Measurements from ENCODE around the gene CLIC4.

Gene CLIC4

DNA sequence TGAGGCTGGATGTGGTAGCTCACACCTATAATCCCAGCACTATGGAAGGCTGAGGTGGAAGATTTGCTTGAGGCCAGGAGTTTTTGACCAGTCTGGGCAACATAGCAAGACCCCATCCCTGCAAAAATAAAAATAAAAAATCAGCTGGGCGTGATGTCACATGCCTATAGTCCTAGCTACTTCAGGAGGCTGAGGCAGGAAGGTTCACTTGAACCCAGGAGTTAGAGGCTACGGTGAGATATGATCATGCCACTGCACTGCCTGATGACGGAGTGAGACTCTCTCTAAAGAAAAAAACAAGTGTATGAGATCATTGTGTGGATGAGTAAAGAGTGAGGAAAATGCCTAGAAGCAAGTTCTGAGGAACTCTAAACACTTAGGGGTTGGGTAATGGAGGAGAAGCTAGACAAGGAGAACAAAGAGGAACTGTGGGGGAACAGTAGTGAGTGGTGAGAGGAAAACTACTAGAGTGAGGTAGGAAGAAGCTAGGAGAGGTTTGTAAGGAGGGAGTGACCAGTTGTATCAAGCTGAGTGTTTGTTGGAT is 17.0 kb downstream of the CLIC4 start:
- Histone ChIP-seq H3K4me3 (ENCODE audit: low read depth in 1 of 2, low read length in 2 of 2) (no peak overlapping the region), H3K36me3 (ENCODE audit: insufficient read depth, low read length) (0 out of 2 replicates have a peak, but pooled peaks cover 2% of the 10 kb centered on the region), H3K27ac (ENCODE audit: low read length) (no peak overlapping the region), H3K4me1 (ENCODE audit: insufficient read depth, low read length) (no peaks in the 10 kb centered on the region), H3K27me3 (ENCODE audit: insufficient read depth, low read length, poor library complexity) (no peaks in the 10 kb centered on the region), H3K9me3 (ENCODE audit: insufficient read depth, low read length, severe bottlenecking) (no peaks in the 10 kb centered on the region), H3K79me2 (ENCODE audit: insufficient read depth, low read length) (peaks cover 95% of the 10 kb centered on the region), H3K4me2 (ENCODE audit: insufficient read depth, low read length) (no peak overlapping the region), H3K9ac (ENCODE audit: low read depth, low read length) (no peak overlapping the region), H4K20me1 (ENCODE audit: insufficient read depth, low read length) (peaks cover 53% of the 10 kb centered on the region), H2AFZ (ENCODE audit: low read depth, low read length) (no peak overlapping the region)
- ATAC-seq (ENCODE audit: insufficient read depth, low read depth) (no peak), DNase-seq (no peak)
- TF ChIP-seq CTCF (IDR thresholded peaks at IDR 0.05; ENCODE audit: borderline replicate concordance, extremely low read depth, low read length, poor library complexity, severe bottlenecking) (no peak), EZH2 (IDR thresholded peaks at IDR 0.05; ENCODE audit: borderline replicate concordance, low read depth, low read length, severe bottlenecking) (no peak)

DNA sequence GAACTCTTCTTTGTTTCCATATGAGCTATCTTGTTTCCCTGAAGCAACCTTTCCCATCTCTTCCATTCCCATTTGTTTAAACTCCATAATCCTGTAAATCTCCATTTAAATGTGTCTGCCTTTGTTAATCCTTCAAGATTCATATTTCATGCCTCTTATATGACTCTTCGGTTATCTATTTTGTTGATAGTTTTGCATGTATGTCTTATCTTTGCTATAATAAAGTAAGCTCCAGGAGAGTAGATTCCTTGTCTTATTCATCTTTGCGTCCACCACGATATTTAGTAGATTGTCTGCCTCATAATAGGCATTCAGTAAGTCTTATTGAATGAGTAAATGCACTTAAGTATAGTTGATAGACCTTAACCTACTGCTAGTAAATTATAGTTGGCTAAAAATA is 18.4 kb downstream of the CLIC4 start:
- Histone ChIP-seq H3K4me1 (ENCODE audit: insufficient read depth, low read length) (no peaks in the 10 kb centered on the region), H2AFZ (ENCODE audit: low read depth, low read length) (no peak overlapping the region), H3K36me3 (ENCODE audit: insufficient read depth, low read length) (0 out of 2 replicates have a peak, but pooled peaks cover 2% of the 10 kb centered on the region), H3K4me2 (ENCODE audit: insufficient read depth, low read length) (no peak overlapping the region), H3K4me3 (ENCODE audit: low read depth in 1 of 2, low read length in 2 of 2) (no peak overlapping the region), H3K27me3 (ENCODE audit: insufficient read depth, low read length, poor library complexity) (no peaks in the 10 kb centered on the region), H3K9ac (ENCODE audit: low read depth, low read length) (no peak overlapping the region), H4K20me1 (ENCODE audit: insufficient read depth, low read length) (peaks cover 52% of the 10 kb centered on the region), H3K27ac (ENCODE audit: low read length) (no peak overlapping the region), H3K79me2 (ENCODE audit: insufficient read depth, low read length) (peaks cover 95% of the 10 kb centered on the region), H3K9me3 (ENCODE audit: insufficient read depth, low read length, severe bottlenecking) (no peaks in the 10 kb centered on the region)
- no peak for DNase-seq
- TF ChIP-seq CTCF (IDR thresholded peaks at IDR 0.05; ENCODE audit: borderline replicate concordance, extremely low read depth, low read length, poor library complexity, severe bottlenecking) (no peak), EZH2 (IDR thresholded peaks at IDR 0.05; ENCODE audit: borderline replicate concordance, low read depth, low read length, severe bottlenecking) (no peak)
- no peak for ATAC-seq (ENCODE audit: insufficient read depth, low read depth)

DNA sequence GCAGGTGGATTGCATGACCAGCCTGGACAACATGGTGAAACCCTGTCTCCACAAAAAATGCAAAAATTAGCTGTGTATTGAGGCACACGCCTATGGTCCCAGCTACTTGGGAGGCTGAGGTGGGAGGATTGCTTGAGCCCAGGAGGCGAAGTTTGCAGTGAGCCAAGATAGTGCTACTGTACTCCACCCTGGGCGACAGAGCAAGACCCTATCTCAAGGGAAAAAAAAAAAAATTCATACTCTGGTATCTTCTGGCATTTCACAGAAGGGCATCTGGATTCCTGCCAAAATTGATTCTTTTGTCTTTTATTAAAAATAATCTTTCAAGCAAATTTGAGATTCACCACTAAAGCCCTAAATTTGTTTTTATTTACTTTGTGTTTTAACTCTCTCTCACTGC is 19.2 kb downstream of the CLIC4 start:
- 0 out of 2 replicates have a peak, but pooled peaks cover 2% of the 10 kb centered on the region for H3K36me3 ChIP-seq (ENCODE audit: insufficient read depth, low read length)
- no peak overlapping the region for H3K27ac ChIP-seq (ENCODE audit: low read length)
- H3K4me1 ChIP-seq (ENCODE audit: insufficient read depth, low read length): no peaks in the 10 kb centered on the region
- no peaks in the 10 kb centered on the region for H3K27me3 ChIP-seq (ENCODE audit: insufficient read depth, low read length, poor library complexity)
- TF ChIP-seq CTCF (IDR thresholded peaks at IDR 0.05; ENCODE audit: borderline replicate concordance, extremely low read depth, low read length, poor library complexity, severe bottlenecking): no peak
- no peak for TF ChIP-seq EZH2 (IDR thresholded peaks at IDR 0.05; ENCODE audit: borderline replicate concordance, low read depth, low read length, severe bottlenecking)
- ATAC-seq (ENCODE audit: insufficient read depth, low read depth): no peak
- no peak overlapping the region for H2AFZ ChIP-seq (ENCODE audit: low read depth, low read length)
- DNase-seq: no peak
- no peak overlapping the region for H3K4me2 ChIP-seq (ENCODE audit: insufficient read depth, low read length)
- no peak overlapping the region for H3K9ac ChIP-seq (ENCODE audit: low read depth, low read length)
- H3K9me3 ChIP-seq (ENCODE audit: insufficient read depth, low read length, severe bottlenecking): no peaks in the 10 kb centered on the region
- H3K79me2 ChIP-seq (ENCODE audit: insufficient read depth, low read length): peaks cover 94% of the 10 kb centered on the region
- H3K4me3 ChIP-seq (ENCODE audit: low read depth in 1 of 2, low read length in 2 of 2): no peak overlapping the region
- peaks cover 48% of the 10 kb centered on the region for H4K20me1 ChIP-seq (ENCODE audit: insufficient read depth, low read length)
